NCI-H1694 (cell line): ENCODE results near the gene LTC4S.
"Not testable (repeated sequence)": the region's sequence is repeated elsewhere in the genome, so short reads cannot be mapped to it uniquely, and the experiment has no call there.

Experiments
- DNase-seq: peaks from one replicate; lab custom pipeline; 2025; lab: John Stamatoyannopoulos, UW

LTC4S gene

GRCh38 chr5:179827680-179828079 is 33.9 kb downstream of the LTC4S start:
- no peak for DNase-seq

- DNase-seq: no peak
Measured at GRCh38 chr5:179828756-179829421, 35.1 kb downstream of the LTC4S start.

GRCh38 chr5:179829732-179830435 is 36.1 kb downstream of the LTC4S start:
- no peak for DNase-seq

GRCh38 chr5:179830818-179831468 is 37.2 kb downstream of the LTC4S start:
- no peak for DNase-seq

- DNase-seq: no peak
Measured at GRCh38 chr5:179832039-179832745, 38.4 kb downstream of the LTC4S start.

- no peak for DNase-seq
Measured at GRCh38 chr5:179833056-179833708, 39.4 kb downstream of the LTC4S start.

GRCh38 chr5:179833709-179834070 is 39.9 kb downstream of the LTC4S start:
- DNase-seq: no peak

GRCh38 chr5:179834120-179834519 is 40.3 kb downstream of the LTC4S start:
- DNase-seq: no peak

GRCh38 chr5:179834871-179835270 is 41.1 kb downstream of the LTC4S start:
- DNase-seq: not testable (repeated sequence)

- no peak for DNase-seq
Measured at GRCh38 chr5:179836225-179837019, 42.6 kb downstream of the LTC4S start.

- DNase-seq: no peak
Measured at GRCh38 chr5:179837076-179838011, 43.6 kb downstream of the LTC4S start.

GRCh38 chr5:179839328-179840256 is 45.8 kb downstream of the LTC4S start:
- no peak for DNase-seq

- DNase-seq: no peak
Measured at GRCh38 chr5:179840321-179840720, 46.5 kb downstream of the LTC4S start.

GRCh38 chr5:179840766-179841165 is 47.0 kb downstream of the LTC4S start:
- no peak for DNase-seq

- DNase-seq: no peak
Measured at GRCh38 chr5:179841621-179842020, 47.8 kb downstream of the LTC4S start.
